Measurements from ENCODE around the gene ELOVL2.

DNA sequence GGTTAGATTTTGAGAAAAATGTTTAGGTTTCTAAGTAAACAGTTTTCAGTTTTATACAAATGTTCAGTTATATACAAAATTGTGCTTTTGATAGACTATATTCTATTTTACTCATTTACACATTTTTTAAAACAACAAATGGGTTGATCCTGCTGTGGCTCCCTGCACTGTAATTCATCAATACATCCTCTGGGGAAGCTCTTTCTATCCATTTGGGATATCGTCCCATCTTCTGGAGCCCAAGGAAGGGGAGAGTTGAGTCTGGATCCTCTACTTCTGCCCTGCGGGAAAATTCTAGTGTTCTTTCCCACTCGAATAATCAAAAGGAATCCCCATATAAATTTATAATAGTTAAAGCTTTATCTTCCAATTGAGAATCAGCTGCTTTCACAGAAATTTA, 82.3 kb downstream of the ELOVL2 start:
- TF ChIP-seq EZH2 (IDR thresholded peaks at IDR 0.05; ENCODE audit: borderline replicate concordance, low read depth, low read length, severe bottlenecking) (no peak), CTCF (IDR thresholded peaks at IDR 0.05; ENCODE audit: borderline replicate concordance, extremely low read depth, low read length, poor library complexity, severe bottlenecking) (no peak)

Measured in DND-41 (cell line).